ENCODE measurements around the gene MEGF11. TPM values are rescaled to one million over a fixed set of nuclear protein-coding genes. Genes with fewer than 3 reads are reported as not detected.

The MEGF11 gene
- total and polyA plus RNA-seq, 2 donors (not counting 1 experiment from before 2014, with no cell fraction given): under 0.01 TPM; not detected in 1

- no peaks in the 10 kb centered on the region for H3K4me1 ChIP-seq (ENCODE audit: control insufficient read depth, extremely low read depth, insufficient read depth, low read length)
- H3K4me3 ChIP-seq (replicated peaks in 1 of 4; ENCODE audit: control extremely low read depth in 1 of 4, insufficient read depth in 1 of 4, low read depth in 3 of 4, low read length in 4 of 4): no peak overlapping the region
- H3K27me3 ChIP-seq (ENCODE audit: control insufficient read depth, insufficient read depth, low read length): peaks cover 4% of the 10 kb centered on the region
- no peaks in the 10 kb centered on the region for H3K79me2 ChIP-seq (ENCODE audit: control insufficient read depth, insufficient read depth, low read length)
- no peaks in the 10 kb centered on the region for H4K20me1 ChIP-seq (ENCODE audit: control insufficient read depth, extremely low read depth, insufficient read depth, low read length)
- TF ChIP-seq, protein P1, sequence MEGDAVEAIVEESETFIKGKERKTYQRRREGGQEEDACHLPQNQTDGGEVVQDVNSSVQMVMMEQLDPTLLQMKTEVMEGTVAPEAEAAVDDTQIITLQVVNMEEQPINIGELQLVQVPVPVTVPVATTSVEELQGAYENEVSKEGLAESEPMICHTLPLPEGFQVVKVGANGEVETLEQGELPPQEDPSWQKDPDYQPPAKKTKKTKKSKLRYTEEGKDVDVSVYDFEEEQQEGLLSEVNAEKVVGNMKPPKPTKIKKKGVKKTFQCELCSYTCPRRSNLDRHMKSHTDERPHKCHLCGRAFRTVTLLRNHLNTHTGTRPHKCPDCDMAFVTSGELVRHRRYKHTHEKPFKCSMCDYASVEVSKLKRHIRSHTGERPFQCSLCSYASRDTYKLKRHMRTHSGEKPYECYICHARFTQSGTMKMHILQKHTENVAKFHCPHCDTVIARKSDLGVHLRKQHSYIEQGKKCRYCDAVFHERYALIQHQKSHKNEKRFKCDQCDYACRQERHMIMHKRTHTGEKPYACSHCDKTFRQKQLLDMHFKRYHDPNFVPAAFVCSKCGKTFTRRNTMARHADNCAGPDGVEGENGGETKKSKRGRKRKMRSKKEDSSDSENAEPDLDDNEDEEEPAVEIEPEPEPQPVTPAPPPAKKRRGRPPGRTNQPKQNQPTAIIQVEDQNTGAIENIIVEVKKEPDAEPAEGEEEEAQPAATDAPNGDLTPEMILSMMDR (conservative IDR thresholded peaks at IDR 0.05 in 1 of 2, IDR thresholded peaks at IDR 0.05 in 1 of 2; ENCODE audit: low read depth in 1 of 2, low read length in 2 of 2): no peak
- no peak for TF ChIP-seq EZH2 (IDR thresholded peaks at IDR 0.05; ENCODE audit: low read length, missing control alignments)
- H3K36me3 ChIP-seq (ENCODE audit: control insufficient read depth, insufficient read depth, low read length): no peaks in the 10 kb centered on the region
- H3K9ac ChIP-seq (ENCODE audit: insufficient read depth, low read length): no peak overlapping the region
- H3K9me3 ChIP-seq (ENCODE audit: control insufficient read depth, insufficient read depth, low read depth, low read length): no peaks in the 10 kb centered on the region
- H2AFZ ChIP-seq (ENCODE audit: low read length): no peak overlapping the region
- no peak overlapping the region for H3K27ac ChIP-seq (ENCODE audit: insufficient read depth, low read length)
- no peak overlapping the region for H3K4me2 ChIP-seq (ENCODE audit: extremely low read depth, insufficient read depth, low read length)
- peak in 1 of 2 donors; percentile 46 for DNase-seq (ENCODE audit: low read depth in 2 of 2)
Measured at GRCh38 chr15:66193066-66193465, 60.5 kb downstream of the MEGF11 start.

GRCh38 chr15:66190746-66191145, 62.8 kb downstream of the MEGF11 start:
- no peak for TF ChIP-seq EZH2 (IDR thresholded peaks at IDR 0.05; ENCODE audit: low read length, missing control alignments)
- TF ChIP-seq, protein P1 (conservative IDR thresholded peaks at IDR 0.05 in 1 of 2, IDR thresholded peaks at IDR 0.05 in 1 of 2; ENCODE audit: low read depth in 1 of 2, low read length in 2 of 2): no peak
- no peaks in the 10 kb centered on the region for H3K9me3 ChIP-seq (ENCODE audit: control insufficient read depth, insufficient read depth, low read depth, low read length)
- no peak overlapping the region for H2AFZ ChIP-seq (ENCODE audit: low read length)
- no peak overlapping the region for H3K27ac ChIP-seq (ENCODE audit: insufficient read depth, low read length)
- no peak for DNase-seq (ENCODE audit: low read depth in 2 of 2)
- no peaks in the 10 kb centered on the region for H3K79me2 ChIP-seq (ENCODE audit: control insufficient read depth, insufficient read depth, low read length)
- no peak overlapping the region for H3K4me2 ChIP-seq (ENCODE audit: extremely low read depth, insufficient read depth, low read length)
- peaks cover 13% of the 10 kb centered on the region for H3K27me3 ChIP-seq (ENCODE audit: control insufficient read depth, insufficient read depth, low read length)
- H3K9ac ChIP-seq (ENCODE audit: insufficient read depth, low read length): no peak overlapping the region
- H4K20me1 ChIP-seq (ENCODE audit: control insufficient read depth, extremely low read depth, insufficient read depth, low read length): no peaks in the 10 kb centered on the region
- no peaks in the 10 kb centered on the region for H3K36me3 ChIP-seq (ENCODE audit: control insufficient read depth, insufficient read depth, low read length)
- H3K4me1 ChIP-seq (ENCODE audit: control insufficient read depth, extremely low read depth, insufficient read depth, low read length): no peaks in the 10 kb centered on the region
- H3K4me3 ChIP-seq (replicated peaks in 1 of 4; ENCODE audit: control extremely low read depth in 1 of 4, insufficient read depth in 1 of 4, low read depth in 3 of 4, low read length in 4 of 4): no peak overlapping the region

DNA sequence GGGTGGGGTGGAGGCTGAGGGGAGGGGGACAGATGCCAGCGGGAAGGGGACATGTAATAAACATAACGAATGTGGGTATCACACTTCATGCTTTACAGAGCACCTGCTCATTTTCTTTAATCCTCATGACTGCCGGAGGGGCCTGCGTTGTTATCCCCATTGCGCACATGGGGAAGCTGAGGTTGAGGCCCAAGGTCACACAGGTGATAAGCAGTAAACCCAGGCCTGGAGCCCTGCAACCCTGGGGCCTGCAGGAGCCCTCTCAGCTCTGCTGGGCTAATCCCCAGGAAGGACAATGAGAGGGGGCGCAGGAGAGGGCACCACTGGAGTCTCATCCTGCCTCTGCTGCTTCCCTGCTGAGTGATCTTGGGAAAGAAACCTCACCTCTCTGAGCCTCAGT, 64.3 kb downstream of the MEGF11 start:
- Histone ChIP-seq H3K4me1 (ENCODE audit: control insufficient read depth, extremely low read depth, insufficient read depth, low read length) (no peaks in the 10 kb centered on the region), H4K20me1 (ENCODE audit: control insufficient read depth, extremely low read depth, insufficient read depth, low read length) (no peaks in the 10 kb centered on the region), H3K4me2 (ENCODE audit: extremely low read depth, insufficient read depth, low read length) (no peak overlapping the region), H2AFZ (ENCODE audit: low read length) (no peak overlapping the region), H3K27me3 (ENCODE audit: control insufficient read depth, insufficient read depth, low read length) (peaks cover 13% of the 10 kb centered on the region), H3K4me3 (replicated peaks in 1 of 4; ENCODE audit: control extremely low read depth in 1 of 4, insufficient read depth in 1 of 4, low read depth in 3 of 4, low read length in 4 of 4) (no peak overlapping the region), H3K9me3 (ENCODE audit: control insufficient read depth, insufficient read depth, low read depth, low read length) (no peaks in the 10 kb centered on the region), H3K79me2 (ENCODE audit: control insufficient read depth, insufficient read depth, low read length) (no peaks in the 10 kb centered on the region), H3K27ac (ENCODE audit: insufficient read depth, low read length) (no peak overlapping the region), H3K36me3 (ENCODE audit: control insufficient read depth, insufficient read depth, low read length) (no peaks in the 10 kb centered on the region), H3K9ac (ENCODE audit: insufficient read depth, low read length) (no peak overlapping the region)
- DNase-seq (ENCODE audit: low read depth in 2 of 2): no peak
- no peak for TF ChIP-seq EZH2 (IDR thresholded peaks at IDR 0.05; ENCODE audit: low read length, missing control alignments)
